ENCODE results near the gene PRELP.

GRCh38 chr1:203475012-203475981 is at the start of gene PRELP:
- no peak for TF ChIP-seq YY1 (IDR thresholded peaks at IDR 0.05; ENCODE audit: insufficient read depth, insufficient read length)
- no peak for TF ChIP-seq ZNF274 (IDR thresholded peaks at IDR 0.05; ENCODE audit: low read depth, low read length)
- no peak for TF ChIP-seq SUZ12 (IDR thresholded peaks at IDR 0.05; ENCODE audit: extremely low read depth, insufficient read depth, insufficient read length)
